Esophagus muscularis mucosa (tissue), 4 donors: ENCODE results near the gene GPR157. TPM values are rescaled to one million over a fixed set of nuclear protein-coding genes. Genes with fewer than 3 reads are reported as not detected.
"Not testable (repeated sequence)": the region's sequence is repeated elsewhere in the genome, so short reads cannot be mapped to it uniquely, and the experiment has no call there.

Experiments used
- DNase-seq: peaks from one replicate; pipeline ENCODE4 v3.0.0-alpha.2; 2017; ENCODE audit errors: extremely low spot score
- H3K27ac ChIP-seq, 4 donors: fragments of 200-600 bp; sonication (generic); replicated peaks in 1 of 4; 1 replicate in 3 of 4; 2 replicates in 1 of 4; pipeline ENCODE4 v1.5.1; 2016 to 2019; ENCODE audit warnings: mild to moderate bottlenecking in 1 of 4
- H3K27me3 ChIP-seq, 4 donors: fragments of 200-600 bp; sonication (generic); one replicate each; pipeline versions ENCODE4 v1.5.1 to v1.6.0; 2016 to 2019
- H3K36me3 ChIP-seq, 4 donors: fragments of 200-600 bp; sonication (generic); one replicate each; pipeline ENCODE4 v1.5.1; 2016 to 2019
- H3K4me1 ChIP-seq, 4 donors: fragments of 200-600 bp; sonication (generic); one replicate each; pipeline ENCODE4 v1.5.1; 2016 to 2019
- H3K4me3 ChIP-seq, 4 donors: fragments of 200-600 bp; sonication (generic); 1 replicate in 2 of 4; 2 replicates in 2 of 4; pipeline ENCODE4 v1.5.1; 2016 to 2019; ENCODE audit warnings: mild to moderate bottlenecking in 4 of 4, moderate library complexity in 1 of 4
- H3K9me3 ChIP-seq, 4 donors: fragments of 200-600 bp; sonication (generic); 1 replicate in 3 of 4; 2 replicates in 1 of 4; pipeline ENCODE4 v1.5.1; 2016 to 2019
- CTCF ChIP-seq, 3 experiments: fragments of 200-600 bp in 2 of 3; fragments of 450-650 bp in 1 of 3; sonication (generic) in 2 of 3; IDR thresholded peaks; one replicate each; pipeline ENCODE4 v1.5.1; 2017 to 2019; ENCODE audit warnings: antibody characterized with exemption in 3 of 3, mild to moderate bottlenecking in 2 of 3, moderate library complexity in 1 of 3
- EP300 ChIP-seq: sonication (generic); formaldehyde crosslinking; IDR thresholded peaks from one replicate; pipeline ENCODE4 v1.6.1; 2017; ENCODE audit warnings: antibody characterized with exemption
- POLR2A ChIP-seq: fragments of 450-650 bp; IDR thresholded peaks from one replicate; pipeline ENCODE4 v1.6.1; 2017; ENCODE audit warnings: antibody characterized with exemption, moderate library complexity, mild to moderate bottlenecking, low read depth
- POLR2AphosphoS5 ChIP-seq, 2 donors: sonication (generic); formaldehyde crosslinking; IDR thresholded peaks; one replicate each; pipeline ENCODE4 v1.6.1; 2017; ENCODE audit warnings: antibody characterized with exemption in 2 of 2
- WGBS: methylation state at CpG from one replicate; pipeline ENCODE4 v1.1.5; 2018; 5-methylcytosine and 5-hydroxymethylcytosine counted together
- intact Hi-C: fragments of 100-400 bp; cut with DNase I; formaldehyde crosslinking; loops from one replicate; pipeline ENCODE4 v1.15.1; 2023
- total RNA-seq, 4 donors: library from RNA; depleted of rRNA; stranded (reverse); fragments of >200 nt; gene quantifications; one replicate each; pipeline versions ENCODE4 v1.1.0 to v1.2.1, GENCODE V29; 2016

GPR157 gene
- total RNA-seq, 4 donors from 2014 or later: 2.5 to 8.4 (median 3.8) TPM

DNA sequence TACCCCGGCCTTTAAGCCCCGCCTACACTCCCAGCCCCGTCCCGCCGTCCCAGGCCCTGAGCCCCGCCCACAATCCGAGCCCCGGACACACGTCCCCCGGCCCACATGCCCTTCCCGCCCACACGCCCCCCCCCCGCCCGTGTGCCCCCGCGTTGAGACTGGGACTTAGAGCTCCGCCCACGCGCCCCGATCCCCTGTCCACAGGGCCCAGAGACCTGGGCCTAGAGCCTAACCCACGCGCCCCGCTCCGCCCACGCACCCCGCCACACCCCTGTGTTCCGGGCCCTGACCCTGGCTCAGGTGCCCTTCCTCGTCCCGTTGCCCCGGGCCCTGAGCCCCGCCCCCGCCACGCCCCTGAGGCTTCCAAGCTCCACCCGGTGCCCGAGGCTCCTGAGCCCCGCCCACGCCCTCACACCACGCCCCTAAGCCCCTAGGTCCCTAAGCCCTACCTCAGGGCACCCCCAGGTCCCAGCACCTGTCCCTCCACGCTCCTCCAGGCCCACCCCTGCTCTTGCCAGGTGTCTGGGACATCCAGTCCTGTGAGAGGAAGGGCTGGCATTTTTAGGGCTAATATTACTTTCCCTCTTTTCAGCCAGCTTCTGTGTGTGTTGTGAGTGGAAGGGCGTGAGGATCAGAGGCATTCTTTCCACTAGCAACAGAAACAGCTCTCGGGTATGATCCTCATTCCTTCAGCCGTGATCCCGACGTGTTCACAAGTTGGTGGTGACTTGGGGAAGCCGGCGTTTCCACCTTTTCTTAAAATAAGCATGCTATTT is 552 bp upstream of the GPR157 start:
- no peak for TF ChIP-seq POLR2A
- no peak for TF ChIP-seq CTCF (IDR thresholded peaks at IDR 0.05)
- no peak for TF ChIP-seq POLR2AphosphoS5 (IDR thresholded peaks at IDR 0.05)
- TF ChIP-seq EP300: no peak
- 5% methylated on average over 13 of the region's 46 CpGs for WGBS
- DNase-seq: peak; percentile 94
- Histone ChIP-seq H3K9me3 (no peaks in the 10 kb centered on the region), H3K27me3 (no peaks in the 10 kb centered on the region), H3K4me1 (peaks cover 15 to 33% (median 29%) of the 10 kb centered on the region in 4 donors), H3K36me3 (no peaks in the 10 kb centered on the region), H3K27ac (peak overlapping the region; percentile 89 to 93 (median 92)), H3K4me3 (peak overlapping the region; percentile 68 to 87 (median 75))
- intact Hi-C loops: no loop called here

DNA sequence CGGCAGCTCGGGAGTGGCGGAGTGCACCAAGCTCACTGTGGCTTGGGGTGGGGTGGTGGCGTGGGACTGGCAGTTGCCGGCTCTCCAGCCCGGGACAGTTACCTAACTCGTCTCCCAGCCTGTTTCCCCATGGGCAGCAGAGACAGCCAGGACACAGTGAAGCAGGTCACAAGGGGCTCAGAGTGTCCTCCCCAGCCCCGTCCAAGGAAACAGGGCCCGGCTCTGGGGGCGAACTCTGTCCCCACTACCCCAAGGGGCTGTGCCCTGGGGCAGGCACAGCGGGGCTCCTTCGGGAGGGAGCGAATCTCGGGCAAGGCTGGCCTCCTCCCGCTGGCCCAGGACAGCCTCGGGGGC is 759 bp downstream of the GPR157 start:
- peaks cover 15 to 33% (median 29%) of the 10 kb centered on the region in 4 donors for H3K4me1 ChIP-seq
- no peaks in the 10 kb centered on the region for H3K9me3 ChIP-seq
- H3K4me3 ChIP-seq: peak overlapping the region; percentile 68 to 87 (median 75)
- peak overlapping the region; percentile 89 to 93 (median 92) for H3K27ac ChIP-seq
- intact Hi-C loops: no loop called here
- DNase-seq: no peak
- no peaks in the 10 kb centered on the region for H3K27me3 ChIP-seq
- TF ChIP-seq EP300 (no peak), CTCF (IDR thresholded peaks at IDR 0.05) (no peak), POLR2A (peak; percentile 37)
- 27% methylated on average over 3 of the region's 16 CpGs for WGBS
- H3K36me3 ChIP-seq: no peaks in the 10 kb centered on the region

- DNase-seq: no peak
- peak overlapping the region; percentile 89 to 93 (median 92) for H3K27ac ChIP-seq
- no peaks in the 10 kb centered on the region for H3K9me3 ChIP-seq
- H3K4me3 ChIP-seq: peak overlapping the region; percentile 68 to 87 (median 75)
- intact Hi-C loops: no loop called here
- H3K4me1 ChIP-seq: peaks cover 15 to 33% (median 29%) of the 10 kb centered on the region in 4 donors
- WGBS: 52% methylated on average over 19 of the region's 19 CpGs
- TF ChIP-seq POLR2AphosphoS5 (IDR thresholded peaks at IDR 0.05) (no peak), CTCF (IDR thresholded peaks at IDR 0.05) (no peak), POLR2A (no peak), EP300 (no peak)
- no peaks in the 10 kb centered on the region for H3K36me3 ChIP-seq
- no peaks in the 10 kb centered on the region for H3K27me3 ChIP-seq
Observed at GRCh38 chr1:9127395-9128165, 1.3 kb downstream of the GPR157 start.

DNA sequence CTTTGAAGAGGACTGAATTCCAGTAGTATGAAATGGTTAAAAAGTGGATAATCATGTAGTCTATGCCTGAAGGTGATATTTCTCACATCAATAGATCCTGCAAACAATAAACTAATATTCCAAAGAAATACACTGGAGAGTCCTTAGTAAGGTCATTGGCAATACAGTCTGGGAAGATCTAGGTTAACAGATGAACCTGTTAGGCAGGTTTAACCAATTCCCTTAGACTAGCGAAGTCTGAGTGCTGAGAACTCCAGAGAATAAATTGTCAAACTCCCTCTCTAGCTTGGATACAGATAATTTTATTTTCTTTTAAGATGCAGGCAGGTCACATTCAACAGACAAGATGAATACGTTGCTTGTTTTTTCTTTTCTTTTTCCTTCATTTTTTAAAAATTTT is 2.4 kb downstream of the GPR157 start:
- peaks cover 17 to 33% (median 29%) of the 10 kb centered on the region in 4 donors for H3K4me1 ChIP-seq
- no peak for TF ChIP-seq POLR2AphosphoS5 (IDR thresholded peaks at IDR 0.05)
- TF ChIP-seq POLR2A: no peak
- TF ChIP-seq EP300: no peak
- TF ChIP-seq CTCF (IDR thresholded peaks at IDR 0.05): no peak
- no peak overlapping the region for H3K4me3 ChIP-seq
- 92% methylated on average over 2 of the region's 2 CpGs for WGBS
- H3K36me3 ChIP-seq: no peaks in the 10 kb centered on the region
- H3K27ac ChIP-seq: no peak overlapping the region
- no peaks in the 10 kb centered on the region for H3K9me3 ChIP-seq
- no peaks in the 10 kb centered on the region for H3K27me3 ChIP-seq
- no peak for DNase-seq
- intact Hi-C loops: no loop called here

GRCh38 chr1:9125847-9126246 is 3.1 kb downstream of the GPR157 start:
- intact Hi-C loops, H3K27ac ChIP-seq, H3K27me3 ChIP-seq, H3K4me3 ChIP-seq, H3K9me3 ChIP-seq, H3K36me3 ChIP-seq, DNase-seq: not testable (repeated sequence)
- H3K4me1 ChIP-seq: peaks cover 17 to 33% (median 29%) of the 10 kb centered on the region in 4 donors
- 82% methylated on average over 9 of the region's 9 CpGs for WGBS
